Gastrocnemius medialis (tissue), 4 donors: Measurements from ENCODE around the gene ZNF470.

Source experiments
- CTCF ChIP-seq, 5 experiments: fragments of 450-650 bp in 3 of 5; fragments of 200-600 bp in 2 of 5; sonication (generic) in 2 of 5; IDR thresholded peaks in 4 of 5; conservative IDR thresholded peaks in 1 of 5; 1 replicate in 4 of 5; 2 replicates in 1 of 5; pipeline ENCODE4 v1.5.1; 2016 to 2019; ENCODE audit warnings: antibody characterized with exemption in 5 of 5, mild to moderate bottlenecking in 3 of 5, moderate library complexity in 3 of 5
- POLR2A ChIP-seq, 2 donors: fragments of 450-650 bp; IDR thresholded peaks; one replicate each; pipeline ENCODE4 v1.6.1; 2017; ENCODE audit warnings: antibody characterized with exemption in 2 of 2, mild to moderate bottlenecking in 2 of 2, moderate library complexity in 2 of 2

GRCh38 chr19:56543776-56544175 lies 23.5 kb upstream of the ZNF470 start:
- TF ChIP-seq POLR2A (IDR thresholded peaks at IDR 0.05): no peak
- no peak for TF ChIP-seq CTCF (IDR thresholded peaks at IDR 0.05 in 4 of 5, conservative IDR thresholded peaks at IDR 0.05 in 1 of 5)
